Esophagus muscularis mucosa (tissue), 4 donors: Measurements from ENCODE around the gene LRRC27.

ENCODE experiments used
- CTCF ChIP-seq, 3 experiments: fragments of 200-600 bp in 2 of 3; fragments of 450-650 bp in 1 of 3; sonication (generic) in 2 of 3; IDR thresholded peaks; one replicate each; pipeline ENCODE4 v1.5.1; 2017 to 2019; ENCODE audit warnings: antibody characterized with exemption in 3 of 3, mild to moderate bottlenecking in 2 of 3, moderate library complexity in 1 of 3
- EP300 ChIP-seq: sonication (generic); formaldehyde crosslinking; IDR thresholded peaks from one replicate; pipeline ENCODE4 v1.6.1; 2017; ENCODE audit warnings: antibody characterized with exemption
- POLR2A ChIP-seq: fragments of 450-650 bp; IDR thresholded peaks from one replicate; pipeline ENCODE4 v1.6.1; 2017; ENCODE audit warnings: antibody characterized with exemption, moderate library complexity, mild to moderate bottlenecking, low read depth

- TF ChIP-seq CTCF (IDR thresholded peaks at IDR 0.05), result no peak
- no peak for TF ChIP-seq POLR2A
- no peak for TF ChIP-seq EP300
Observed at GRCh38 chr10:132336919-132337407, 5.0 kb downstream of the LRRC27 start.
